Gastrocnemius medialis (tissue), 4 donors: ENCODE data around the gene KNG1. TPM values are rescaled to one million over a fixed set of nuclear protein-coding genes. Genes with fewer than 3 reads are reported as not detected.

Experiments
- ATAC-seq, 2 donors: fragments of 150-250 bp; one replicate each; pipeline ENCODE4 v1.9.1; 2016
- DNase-seq, 2 donors: peaks; one replicate each; pipeline ENCODE4 v3.0.0-alpha.2; 2019
- H3K27ac ChIP-seq, 4 donors: fragments of 200-600 bp; sonication (generic); 1 replicate in 1 of 4; 2 replicates in 3 of 4; pipeline ENCODE4 v1.5.1; 2016 to 2018; ENCODE audit warnings: mild to moderate bottlenecking in 2 of 4, moderate library complexity in 1 of 4
- H3K27me3 ChIP-seq, 3 donors: fragments of 200-600 bp; sonication (generic) in 2 of 3; 1 replicate in 1 of 3; 2 replicates in 2 of 3; pipeline versions ENCODE4 v1.5.1 to v1.6.0; 2016 to 2019; ENCODE audit warnings: mild to moderate bottlenecking in 1 of 3, moderate library complexity in 1 of 3
- H3K36me3 ChIP-seq, 2 donors: fragments of 200-600 bp; sonication (generic) in 1 of 2; one replicate each; pipeline ENCODE4 v1.5.1; 2017 to 2018
- H3K4me1 ChIP-seq, 2 donors: fragments of 200-600 bp; sonication (generic) in 1 of 2; one replicate each; pipeline ENCODE4 v1.5.1; 2016 to 2017; ENCODE audit warnings: mild to moderate bottlenecking in 2 of 2
- H3K4me3 ChIP-seq, 4 donors: fragments of 200-600 bp; sonication (generic) in 3 of 4; 1 replicate in 1 of 4; 2 replicates in 3 of 4; pipeline ENCODE4 v1.5.1; 2016 to 2019; ENCODE audit warnings: mild to moderate bottlenecking in 2 of 4
- H3K9me3 ChIP-seq, 3 donors: fragments of 200-600 bp; sonication (generic) in 2 of 3; 1 replicate in 1 of 3; 2 replicates in 2 of 3; pipeline ENCODE4 v1.5.1; 2016 to 2019
- CTCF ChIP-seq, 5 experiments: fragments of 450-650 bp in 3 of 5; fragments of 200-600 bp in 2 of 5; sonication (generic) in 2 of 5; IDR thresholded peaks in 4 of 5; conservative IDR thresholded peaks in 1 of 5; 1 replicate in 4 of 5; 2 replicates in 1 of 5; pipeline ENCODE4 v1.5.1; 2016 to 2019; ENCODE audit warnings: antibody characterized with exemption in 5 of 5, mild to moderate bottlenecking in 3 of 5, moderate library complexity in 3 of 5
- POLR2A ChIP-seq, 2 donors: fragments of 450-650 bp; IDR thresholded peaks; one replicate each; pipeline ENCODE4 v1.6.1; 2017; ENCODE audit warnings: antibody characterized with exemption in 2 of 2, mild to moderate bottlenecking in 2 of 2, moderate library complexity in 2 of 2
- in situ Hi-C, 4 donors: fragments of 200-750 bp; cut with MboI; loops; one replicate each; pipeline versions ENCODE4 v1.15.0 to v1.8.0; 2017; ENCODE audit warnings: low sequenced_read_pairs in 4 of 4
- intact Hi-C: fragments of 100-400 bp; cut with DNase I; formaldehyde crosslinking; loops from one replicate; pipeline ENCODE4 v1.15.1; 2023; ENCODE audit warnings: low total_unique reads
- total RNA-seq, 4 donors: library from RNA; depleted of rRNA; stranded (reverse); fragments of >200 nt; gene quantifications; one replicate each; pipeline versions ENCODE4 v1.1.0 to v1.2.3, GENCODE V29; 2016

KNG1 gene
- 1 to 10 TPM in 1 of 4 donors, under 1 TPM in 1, not detected in 2; 0.55 to 1.2 TPM for total RNA-seq

- Histone ChIP-seq H3K36me3 (no peaks in the 10 kb centered on the region), H3K27me3 (no peaks in the 10 kb centered on the region), H3K27ac (no peak within 1 kb of the TSS), H3K4me3 (no peak within 1 kb of the TSS), H3K4me1 (no peaks in the 10 kb centered on the region), H3K9me3 (no peaks in the 10 kb centered on the region)
- TF ChIP-seq CTCF (IDR thresholded peaks at IDR 0.05 in 4 of 5, conservative IDR thresholded peaks at IDR 0.05 in 1 of 5) (no peak), POLR2A (IDR thresholded peaks at IDR 0.05) (no peak)
- in situ Hi-C loops: no loop called here
- intact Hi-C loops: no loop called here
- ATAC-seq (no peak), DNase-seq (no peak)
These were observed at the start of gene KNG1 for GRCh38 chr3:186717039-186717457. Gene KNG1 (plus strand): TSS chr3:186717359. CDS start chr3:186717543, 184 bp downstream.

DNA sequence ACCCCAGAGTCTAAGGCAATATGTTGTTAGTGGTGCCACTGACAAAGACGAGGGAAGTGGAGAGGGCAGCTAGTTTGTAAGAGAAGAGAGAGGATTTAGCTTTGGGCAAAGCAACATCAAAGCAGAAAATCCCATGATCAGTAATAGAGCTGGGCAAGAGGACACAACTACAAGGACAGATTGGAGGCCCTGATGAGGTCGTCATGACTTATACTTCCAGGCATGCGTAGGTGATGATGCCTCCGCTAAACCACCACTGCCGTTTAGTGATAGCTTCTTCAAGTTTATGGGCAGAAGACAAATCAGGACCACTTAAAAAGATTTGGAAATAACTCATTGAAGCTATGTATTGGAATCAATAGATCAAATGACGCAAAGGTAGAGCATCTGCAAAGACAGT, 48.7 kb upstream of the KNG1 start:
- in situ Hi-C loops: no loop called here
- no peak for ATAC-seq
- intact Hi-C loops: no loop called here

DNA sequence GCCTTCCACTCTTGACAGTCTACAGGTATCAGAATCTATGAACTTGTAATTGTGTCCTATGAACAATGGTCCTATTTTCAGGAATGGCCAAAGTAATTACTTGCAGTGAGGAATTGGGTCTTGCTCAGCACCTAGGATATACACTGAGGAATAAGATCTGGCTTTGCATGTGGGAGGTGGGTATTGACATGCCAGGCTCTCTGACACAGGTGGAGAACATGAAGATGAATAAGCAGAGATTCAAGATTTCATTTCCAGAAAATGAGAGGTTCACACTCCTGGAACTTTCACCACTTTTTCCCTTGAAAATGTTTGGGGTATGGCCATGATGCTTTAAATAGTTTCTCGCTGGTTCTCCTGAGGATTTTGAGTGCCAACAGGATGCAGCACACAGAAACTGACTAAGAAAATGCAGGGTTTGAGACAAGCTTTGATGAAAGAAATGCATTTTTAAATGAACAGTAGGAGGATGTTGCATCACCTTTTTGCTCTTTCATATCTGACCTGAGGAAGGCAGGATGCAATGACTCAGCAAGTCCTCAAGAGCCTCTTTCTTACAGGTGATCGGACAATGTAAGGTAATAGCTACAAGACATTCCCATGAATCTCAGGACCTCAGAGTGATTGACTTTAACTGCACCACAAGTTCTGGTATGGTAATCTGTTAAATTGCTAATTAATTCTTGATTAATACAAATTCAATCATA, 47.6 kb upstream of the KNG1 start:
- no peak for DNase-seq
- H3K27ac ChIP-seq: no peak overlapping the region
- no peak overlapping the region for H3K4me3 ChIP-seq
- intact Hi-C loops (no loop called here), in situ Hi-C loops (no loop called here)
- H3K36me3 ChIP-seq: no peaks in the 10 kb centered on the region
- no peaks in the 10 kb centered on the region for H3K4me1 ChIP-seq
- ATAC-seq: no peak
- H3K9me3 ChIP-seq: no peaks in the 10 kb centered on the region
- no peaks in the 10 kb centered on the region for H3K27me3 ChIP-seq
- TF ChIP-seq POLR2A (IDR thresholded peaks at IDR 0.05) (no peak), CTCF (IDR thresholded peaks at IDR 0.05 in 4 of 5, conservative IDR thresholded peaks at IDR 0.05 in 1 of 5) (no peak)

More for the DNA sequence above, 48.7 kb upstream of the KNG1 start:
- no peak overlapping the region for H3K27ac ChIP-seq
- TF ChIP-seq POLR2A (IDR thresholded peaks at IDR 0.05) (no peak), CTCF (IDR thresholded peaks at IDR 0.05 in 4 of 5, conservative IDR thresholded peaks at IDR 0.05 in 1 of 5) (no peak)
- no peaks in the 10 kb centered on the region for H3K4me1 ChIP-seq
- H3K9me3 ChIP-seq: no peaks in the 10 kb centered on the region
- H3K27me3 ChIP-seq: no peaks in the 10 kb centered on the region
- no peak for DNase-seq
- no peaks in the 10 kb centered on the region for H3K36me3 ChIP-seq
- no peak overlapping the region for H3K4me3 ChIP-seq

DNA sequence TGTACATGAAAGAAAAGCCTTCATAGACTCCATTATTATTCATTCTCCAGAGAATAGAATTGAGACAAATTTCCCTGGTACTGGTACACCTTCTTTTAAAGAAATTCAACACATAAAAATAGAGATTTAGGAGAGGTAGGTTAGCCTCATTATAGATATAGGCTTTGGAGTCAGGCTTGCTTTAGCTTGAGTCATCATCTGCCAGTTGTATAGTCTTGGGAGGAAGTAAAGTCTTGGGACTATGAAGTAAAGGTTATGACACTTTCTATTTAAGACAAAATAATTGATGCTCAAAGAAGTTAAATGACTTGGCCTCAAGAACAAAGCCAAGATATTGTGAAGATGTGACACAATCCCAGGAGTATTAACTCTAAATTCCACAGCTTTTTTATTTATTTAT, 47.0 kb upstream of the KNG1 start:
- Histone ChIP-seq H3K4me1 (no peaks in the 10 kb centered on the region), H3K27ac (no peak overlapping the region), H3K9me3 (no peaks in the 10 kb centered on the region), H3K36me3 (no peaks in the 10 kb centered on the region), H3K4me3 (no peak overlapping the region), H3K27me3 (no peaks in the 10 kb centered on the region)
- intact Hi-C loops (no loop called here), in situ Hi-C loops (no loop called here)
- no peak for ATAC-seq
- TF ChIP-seq CTCF (IDR thresholded peaks at IDR 0.05 in 4 of 5, conservative IDR thresholded peaks at IDR 0.05 in 1 of 5): no peak
- no peak for TF ChIP-seq POLR2A (IDR thresholded peaks at IDR 0.05)
- DNase-seq: no peak

GRCh38 chr3:186671051-186671450, 46.1 kb upstream of the KNG1 start:
- Histone ChIP-seq H3K27ac (no peak overlapping the region), H3K4me1 (no peaks in the 10 kb centered on the region), H3K27me3 (no peaks in the 10 kb centered on the region), H3K4me3 (no peak overlapping the region), H3K36me3 (no peaks in the 10 kb centered on the region), H3K9me3 (no peaks in the 10 kb centered on the region)
- intact Hi-C loops: no loop called here
- ATAC-seq: no peak
- DNase-seq: no peak
- TF ChIP-seq CTCF (IDR thresholded peaks at IDR 0.05 in 4 of 5, conservative IDR thresholded peaks at IDR 0.05 in 1 of 5): no peak
- TF ChIP-seq POLR2A (IDR thresholded peaks at IDR 0.05): no peak
- in situ Hi-C loops: no loop called here
